NT2/D1 (cell line): Measurements from ENCODE around the gene WDR5.

Experiments
- DNase-seq: peaks from one replicate; pipeline ENCODE4 v3.0.0-alpha.2; 2011; ENCODE audit warnings: low read depth, low spot score
- H3K27me3 ChIP-seq: 2 replicates; pipeline ENCODE4 v1.6.0; 2011; ENCODE audit warnings: mild to moderate bottlenecking; ENCODE audit not compliant: insufficient read length, insufficient read depth
- H3K36me3 ChIP-seq: 2 replicates; pipeline ENCODE4 v1.6.1; 2011; ENCODE audit warnings: mild to moderate bottlenecking, low read length, mixed read lengths; ENCODE audit not compliant: insufficient read depth, insufficient read length
- H3K4me1 ChIP-seq: 2 replicates; pipeline ENCODE4 v1.5.1; 2011; ENCODE audit not compliant: insufficient read depth, insufficient read length
- H3K4me3 ChIP-seq: 2 replicates; pipeline ENCODE4 v1.5.1; 2011; ENCODE audit warnings: low read depth; ENCODE audit not compliant: insufficient read length
- H3K9ac ChIP-seq: 2 replicates; pipeline ENCODE4 v1.6.0; 2011; ENCODE audit warnings: low read depth; ENCODE audit not compliant: insufficient read length
- H3K9me3 ChIP-seq: 2 replicates; pipeline ENCODE4 v1.5.1; 2011; ENCODE audit warnings: mild to moderate bottlenecking, low read length; ENCODE audit not compliant: insufficient read depth
- SUZ12 ChIP-seq: IDR thresholded peaks from 2 replicates; pipeline ENCODE4 v1.6.1; 2011; ENCODE audit not compliant: insufficient read length, insufficient read depth; ENCODE audit errors: extremely low read depth
- YY1 ChIP-seq: IDR thresholded peaks from 2 replicates; pipeline ENCODE4 v1.6.1; 2011; ENCODE audit not compliant: insufficient read length, insufficient read depth
- ZNF274 ChIP-seq: IDR thresholded peaks from 2 replicates; pipeline ENCODE4 v1.6.1; 2011; ENCODE audit warnings: mild to moderate bottlenecking, low read depth, low read length

The WDR5 gene

DNA sequence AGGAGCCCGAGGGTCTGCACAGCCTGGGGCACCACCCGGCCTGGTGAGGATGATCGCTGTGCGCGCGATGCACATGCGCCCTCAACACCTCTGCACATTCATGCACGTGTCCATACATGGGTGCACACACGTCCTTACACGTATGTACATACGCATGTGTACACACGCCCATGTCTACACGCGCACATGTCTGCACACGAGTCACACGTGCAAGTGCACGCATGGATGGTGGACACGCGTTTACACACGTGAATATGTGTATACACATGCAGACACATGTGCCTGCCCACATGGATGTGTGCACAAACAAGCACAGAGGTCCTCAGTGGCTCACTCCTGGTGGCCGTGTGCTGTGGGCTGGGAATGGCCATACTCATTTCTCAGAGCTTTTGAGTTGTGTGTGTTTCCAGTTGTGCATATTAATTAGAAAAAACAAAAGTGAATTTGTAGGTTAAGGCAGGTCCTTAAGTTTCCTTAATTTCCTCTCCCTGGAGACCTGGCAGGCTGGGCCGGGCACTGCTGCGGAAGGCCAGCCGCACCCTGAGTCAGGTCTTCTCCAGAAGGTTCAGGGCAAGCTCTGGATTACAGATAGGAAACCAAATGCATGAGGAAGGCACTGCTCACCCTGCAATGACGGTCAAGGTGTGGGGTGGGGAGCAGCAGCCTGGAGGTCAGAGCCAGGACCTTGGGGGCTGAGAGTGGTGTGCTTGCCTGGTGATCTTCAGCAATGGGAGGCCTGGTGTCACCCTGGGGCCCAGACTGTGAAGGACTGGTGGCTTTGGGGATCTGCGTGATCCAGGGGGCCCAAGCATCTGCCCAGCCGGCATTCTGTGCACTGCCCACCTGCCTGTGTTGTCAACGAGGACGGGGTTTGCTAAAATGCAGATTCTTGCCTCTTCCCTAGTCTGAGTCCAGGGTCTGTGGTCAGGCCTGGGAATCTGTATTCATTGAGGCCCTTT lies 29.8 kb downstream of the WDR5 start:
- TF ChIP-seq SUZ12 (no peak), ZNF274 (no peak), YY1 (no peak)
- Histone ChIP-seq H3K27me3 (peaks cover 16% of the 10 kb centered on the region), H3K4me1 (peaks cover 13% of the 10 kb centered on the region), H3K4me3 (no peak overlapping the region), H3K36me3 (peaks cover 16% of the 10 kb centered on the region), H3K9ac (no peak overlapping the region), H3K9me3 (peaks cover 36% of the 10 kb centered on the region; the same call in 1 of the 2 replicates)
- DNase-seq = no peak

GRCh38 chr9:134166374-134166773 lies 30.5 kb downstream of the WDR5 start:
- H3K4me3 ChIP-seq = no peak overlapping the region
- DNase-seq = no peak
- H3K9me3 ChIP-seq = peaks cover 36% of the 10 kb centered on the region; the same call in 1 of the 2 replicates
- peaks cover 13% of the 10 kb centered on the region for H3K4me1 ChIP-seq
- no peak overlapping the region for H3K9ac ChIP-seq
- no peak for TF ChIP-seq SUZ12
- H3K36me3 ChIP-seq = peaks cover 13% of the 10 kb centered on the region
- peaks cover 16% of the 10 kb centered on the region for H3K27me3 ChIP-seq

DNA sequence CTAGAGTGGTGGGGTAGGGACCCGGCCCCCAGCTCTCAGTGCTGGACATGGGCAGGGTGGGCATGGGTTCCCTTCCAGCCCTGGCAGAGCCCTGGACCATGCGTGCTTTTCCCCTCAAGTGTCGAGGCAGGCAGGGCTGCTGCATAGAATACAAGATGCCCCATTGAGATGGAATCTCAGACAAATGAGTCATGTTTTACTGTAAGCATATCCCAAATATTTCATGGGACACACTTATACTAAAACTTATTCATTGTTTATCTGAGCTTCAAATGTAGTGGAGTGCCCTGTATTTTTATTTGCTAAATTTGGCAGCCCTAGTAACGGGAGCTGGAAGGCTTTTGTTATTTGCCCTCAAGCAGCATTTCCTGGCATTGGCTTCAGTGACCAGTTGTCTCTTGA lies 31.6 kb downstream of the WDR5 start:
- DNase-seq = no peak
- Histone ChIP-seq H3K4me1 (peaks cover 9% of the 10 kb centered on the region), H3K27me3 (peaks cover 6% of the 10 kb centered on the region), H3K9me3 (peaks cover 27% of the 10 kb centered on the region; the same call in 1 of the 2 replicates), H3K9ac (no peak overlapping the region), H3K4me3 (no peak overlapping the region), H3K36me3 (peaks cover 10% of the 10 kb centered on the region)
- TF ChIP-seq SUZ12 = no peak
- no peak for TF ChIP-seq YY1

DNA sequence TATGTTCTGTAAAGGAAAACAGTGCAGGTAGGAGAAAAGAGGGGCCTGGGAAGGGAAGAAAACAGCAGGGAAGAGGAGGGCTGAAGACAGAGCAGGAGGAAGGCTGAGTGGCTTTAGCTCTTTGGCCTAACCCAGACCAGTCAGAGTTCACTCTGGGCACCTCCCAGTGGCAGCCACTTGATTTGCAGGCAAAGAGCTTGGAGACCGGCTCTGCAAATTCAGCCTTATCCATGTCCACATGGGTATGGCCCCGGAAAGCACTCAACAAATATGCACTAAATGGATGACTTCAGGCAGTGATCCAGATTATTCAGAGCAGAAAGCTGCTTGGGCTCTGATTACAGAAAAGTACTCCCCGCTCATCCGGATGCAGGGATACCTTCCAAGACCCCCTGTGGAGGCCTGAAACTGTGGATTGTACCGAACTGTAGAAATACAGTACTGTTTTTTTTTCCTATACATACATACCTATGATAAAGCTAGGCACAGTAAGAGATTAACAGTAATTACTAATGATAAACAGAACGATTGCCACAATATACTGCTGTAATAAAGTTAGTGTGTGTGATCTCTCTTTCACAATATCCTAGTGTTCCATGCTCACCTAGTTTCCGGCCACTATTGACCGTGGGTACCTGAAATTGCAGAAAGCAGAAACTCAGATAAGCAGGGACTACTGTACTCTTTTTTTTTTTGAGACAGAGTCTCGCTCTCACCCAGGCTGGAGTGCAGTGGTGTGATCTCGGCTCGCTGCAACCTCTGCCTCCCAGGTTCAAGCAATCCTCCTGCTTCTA lies 33.1 kb downstream of the WDR5 start:
- peaks cover 27% of the 10 kb centered on the region; the same call in 1 of the 2 replicates for H3K9me3 ChIP-seq
- no peaks in the 10 kb centered on the region for H3K27me3 ChIP-seq
- H3K36me3 ChIP-seq = peaks cover 10% of the 10 kb centered on the region
- no peak for DNase-seq
- TF ChIP-seq YY1 (no peak), SUZ12 (no peak), ZNF274 (no peak)
- no peak overlapping the region for H3K9ac ChIP-seq
- H3K4me3 ChIP-seq = no peak overlapping the region
- H3K4me1 ChIP-seq = peaks cover 6% of the 10 kb centered on the region

- no peak overlapping the region for H3K9ac ChIP-seq
Observed at GRCh38 chr9:134169724-134170401, 34.0 kb downstream of the WDR5 start.

DNA sequence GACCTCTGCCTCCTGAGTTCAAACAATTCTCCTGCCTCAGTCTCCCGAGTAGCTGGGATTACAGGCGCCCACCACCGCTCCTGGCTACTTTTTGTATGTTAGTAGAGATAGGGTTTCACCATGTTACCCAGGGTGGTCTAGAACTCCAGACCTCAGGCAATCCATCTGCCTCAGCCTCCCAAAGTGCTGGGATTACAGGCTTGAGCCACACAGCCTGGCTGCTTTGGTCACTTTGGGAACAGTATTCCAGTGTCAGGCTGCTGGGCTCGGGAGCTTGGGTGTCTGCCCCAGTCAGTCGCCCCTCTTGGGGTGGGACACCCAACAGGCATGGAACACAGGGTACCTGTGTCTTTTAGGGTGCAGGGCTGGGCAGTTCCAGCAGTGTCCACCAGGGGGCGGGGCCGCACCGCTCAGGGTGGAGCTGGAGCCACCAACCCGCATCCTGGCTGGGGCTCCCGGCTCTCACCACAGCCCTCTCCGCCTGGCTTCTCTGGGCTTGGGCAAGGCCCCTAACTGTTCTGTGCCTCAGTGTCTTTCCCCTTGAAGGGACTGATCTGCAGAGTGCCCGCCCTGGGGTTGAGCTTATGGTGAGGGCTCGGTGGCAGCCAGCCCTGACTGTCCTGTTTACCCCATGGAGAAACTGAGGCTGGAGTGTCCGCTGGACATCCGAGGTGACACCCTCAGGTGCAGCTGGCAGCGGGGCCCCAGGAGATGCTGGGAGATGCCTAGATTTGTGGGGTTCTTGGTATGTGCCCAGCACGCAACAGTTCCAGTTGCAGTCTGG lies 34.8 kb downstream of the WDR5 start:
- Histone ChIP-seq H3K27me3 (no peaks in the 10 kb centered on the region), H3K4me3 (no peak overlapping the region), H3K36me3 (peaks cover 10% of the 10 kb centered on the region), H3K4me1 (peaks cover 20% of the 10 kb centered on the region), H3K9me3 (peaks cover 24% of the 10 kb centered on the region; the same call in 1 of the 2 replicates), H3K9ac (no peak overlapping the region)
- TF ChIP-seq SUZ12 (no peak), YY1 (no peak), ZNF274 (no peak)
- DNase-seq = no peak

More at GRCh38 chr9:134169724-134170401, 34.0 kb downstream of the WDR5 start:
- Histone ChIP-seq H3K9me3 (peaks cover 27% of the 10 kb centered on the region; the same call in 1 of the 2 replicates), H3K4me1 (peaks cover 14% of the 10 kb centered on the region), H3K4me3 (no peak overlapping the region), H3K27me3 (no peaks in the 10 kb centered on the region), H3K36me3 (peaks cover 10% of the 10 kb centered on the region)
- TF ChIP-seq SUZ12 = no peak
- TF ChIP-seq YY1 = no peak
- no peak for TF ChIP-seq ZNF274
- no peak for DNase-seq
